Measurements from ENCODE around the gene GLRX2.
"Not testable (repeated sequence)": the region's sequence is repeated elsewhere in the genome, so short reads cannot be mapped to it uniquely, and the experiment has no call there.

Gene GLRX2

GRCh38 chr1:193118803-193119730 is 13.9 kb upstream of the GLRX2 start:
- no peak for ATAC-seq
- Mint-ChIP-seq H3K36me3 (ENCODE audit: low read depth) (peaks cover 2% of the 10 kb centered on the region), H3K9me3 (peaks cover 4% of the 10 kb centered on the region), H3K4me1 (peaks cover 29% of the 10 kb centered on the region), H3K27ac (no peak overlapping the region), H3K27me3 (peaks cover 2% of the 10 kb centered on the region), H3K4me3 (no peak overlapping the region)
- DNase-seq = no peak

GRCh38 chr1:193118194-193118593 is 13.0 kb upstream of the GLRX2 start:
- peaks cover 2% of the 10 kb centered on the region for H3K36me3 Mint-ChIP-seq (ENCODE audit: low read depth)
- no peak overlapping the region for H3K27ac Mint-ChIP-seq
- ATAC-seq = no peak
- H3K9me3 Mint-ChIP-seq = peaks cover 4% of the 10 kb centered on the region
- DNase-seq = no peak
- peaks cover 2% of the 10 kb centered on the region for H3K27me3 Mint-ChIP-seq
- no peak overlapping the region for H3K4me3 Mint-ChIP-seq
- H3K4me1 Mint-ChIP-seq = peaks cover 21% of the 10 kb centered on the region

GRCh38 chr1:193117167-193117566 is 12.0 kb upstream of the GLRX2 start:
- H3K4me1 Mint-ChIP-seq = peaks cover 15% of the 10 kb centered on the region
- H3K9me3 Mint-ChIP-seq; H3K27me3 Mint-ChIP-seq; H3K4me3 Mint-ChIP-seq; DNase-seq; H3K36me3 Mint-ChIP-seq (ENCODE audit: low read depth); ATAC-seq; H3K27ac Mint-ChIP-seq: not testable (repeated sequence)

- Mint-ChIP-seq H3K4me3 (no peak overlapping the region), H3K9me3 (peaks cover 4% of the 10 kb centered on the region), H3K27ac (no peak overlapping the region), H3K4me1 (peaks cover 7% of the 10 kb centered on the region), H3K27me3 (peaks cover 2% of the 10 kb centered on the region), H3K36me3 (ENCODE audit: low read depth) (no peaks in the 10 kb centered on the region)
- DNase-seq = no peak
- no peak for ATAC-seq
Observed at GRCh38 chr1:193115629-193116227, 10.5 kb upstream of the GLRX2 start.

- Mint-ChIP-seq H3K9me3 (no peaks in the 10 kb centered on the region), H3K4me1 (peaks cover 4% of the 10 kb centered on the region), H3K27ac (no peak overlapping the region), H3K36me3 (ENCODE audit: low read depth) (no peaks in the 10 kb centered on the region), H3K4me3 (no peak overlapping the region), H3K27me3 (peaks cover 2% of the 10 kb centered on the region)
- no peak for DNase-seq
- no peak for ATAC-seq
Observed at GRCh38 chr1:193114485-193115095, 9.4 kb upstream of the GLRX2 start.

- no peak overlapping the region for H3K27ac Mint-ChIP-seq
- DNase-seq (no peak), ATAC-seq (no peak)
- H3K9me3 Mint-ChIP-seq = no peaks in the 10 kb centered on the region
- peaks cover 4% of the 10 kb centered on the region for H3K4me1 Mint-ChIP-seq
- no peak overlapping the region for H3K4me3 Mint-ChIP-seq
- no peaks in the 10 kb centered on the region for H3K36me3 Mint-ChIP-seq (ENCODE audit: low read depth)
- peaks cover 2% of the 10 kb centered on the region for H3K27me3 Mint-ChIP-seq
Observed at GRCh38 chr1:193113992-193114332, 8.7 kb upstream of the GLRX2 start.

GRCh38 chr1:193113258-193113991 is 8.2 kb upstream of the GLRX2 start:
- H3K9me3 Mint-ChIP-seq = no peaks in the 10 kb centered on the region
- no peaks in the 10 kb centered on the region for H3K36me3 Mint-ChIP-seq (ENCODE audit: low read depth)
- H3K4me1 Mint-ChIP-seq = no peaks in the 10 kb centered on the region
- H3K27ac Mint-ChIP-seq = no peak overlapping the region
- ATAC-seq (no peak), DNase-seq (no peak)
- H3K27me3 Mint-ChIP-seq = no peaks in the 10 kb centered on the region
- H3K4me3 Mint-ChIP-seq = no peak overlapping the region

- ATAC-seq = no peak
- Mint-ChIP-seq H3K27me3 (no peaks in the 10 kb centered on the region), H3K36me3 (ENCODE audit: low read depth) (no peaks in the 10 kb centered on the region), H3K4me3 (no peak overlapping the region), H3K9me3 (no peaks in the 10 kb centered on the region), H3K27ac (no peak overlapping the region), H3K4me1 (no peaks in the 10 kb centered on the region)
- no peak for DNase-seq
Observed at GRCh38 chr1:193111641-193112090, 6.5 kb upstream of the GLRX2 start.

- no peak overlapping the region for H3K4me3 Mint-ChIP-seq
- H3K27me3 Mint-ChIP-seq = no peaks in the 10 kb centered on the region
- no peaks in the 10 kb centered on the region for H3K36me3 Mint-ChIP-seq (ENCODE audit: low read depth)
- DNase-seq (no peak), ATAC-seq (no peak)
- H3K9me3 Mint-ChIP-seq = no peaks in the 10 kb centered on the region
- H3K4me1 Mint-ChIP-seq = peaks cover under 1% of the 10 kb centered on the region
- H3K27ac Mint-ChIP-seq = no peak overlapping the region
Observed at GRCh38 chr1:193110864-193111263, 5.7 kb upstream of the GLRX2 start.

- H3K4me1 Mint-ChIP-seq = peaks cover 6% of the 10 kb centered on the region
- no peaks in the 10 kb centered on the region for H3K36me3 Mint-ChIP-seq (ENCODE audit: low read depth)
- H3K9me3 Mint-ChIP-seq = no peaks in the 10 kb centered on the region
- no peak for ATAC-seq
- no peak for DNase-seq
- H3K27me3 Mint-ChIP-seq = no peaks in the 10 kb centered on the region
- no peak overlapping the region for H3K27ac Mint-ChIP-seq
- no peak overlapping the region for H3K4me3 Mint-ChIP-seq
Observed at GRCh38 chr1:193110246-193110645, 5.0 kb upstream of the GLRX2 start.

GRCh38 chr1:193109619-193110018 is 4.4 kb upstream of the GLRX2 start:
- Mint-ChIP-seq H3K27ac (no peak overlapping the region), H3K36me3 (ENCODE audit: low read depth) (no peaks in the 10 kb centered on the region), H3K27me3 (no peaks in the 10 kb centered on the region), H3K4me1 (peaks cover 6% of the 10 kb centered on the region), H3K9me3 (no peaks in the 10 kb centered on the region), H3K4me3 (no peak overlapping the region)
- ATAC-seq (no peak), DNase-seq (no peak)

GRCh38 chr1:193108471-193108870 is 3.3 kb upstream of the GLRX2 start:
- Mint-ChIP-seq H3K9me3 (no peaks in the 10 kb centered on the region), H3K27ac (no peak overlapping the region), H3K4me1 (peaks cover 13% of the 10 kb centered on the region), H3K4me3 (no peak overlapping the region), H3K27me3 (no peaks in the 10 kb centered on the region), H3K36me3 (ENCODE audit: low read depth) (no peaks in the 10 kb centered on the region)
- DNase-seq = no peak
- no peak for ATAC-seq

- peak overlapping the region; percentile 91 for H3K4me3 Mint-ChIP-seq
Observed at GRCh38 chr1:193105821-193106177, 585 bp upstream of the GLRX2 start.

GRCh38 chr1:193104502-193104906 is 710 bp downstream of the GLRX2 start:
- H3K4me3 Mint-ChIP-seq = peak overlapping the region; percentile 91
- H3K4me1 Mint-ChIP-seq = peaks cover 18% of the 10 kb centered on the region
- peak overlapping the region; percentile 86 for H3K27ac Mint-ChIP-seq
- H3K36me3 Mint-ChIP-seq (ENCODE audit: low read depth) = peaks cover 6% of the 10 kb centered on the region
- DNase-seq = peak; percentile 34
- H3K27me3 Mint-ChIP-seq = no peaks in the 10 kb centered on the region
- no peaks in the 10 kb centered on the region for H3K9me3 Mint-ChIP-seq
- peak; percentile 29 for ATAC-seq

More at GRCh38 chr1:193105821-193106177, 585 bp upstream of the GLRX2 start:
- Mint-ChIP-seq H3K9me3 (no peaks in the 10 kb centered on the region), H3K27ac (peak overlapping the region; percentile 72), H3K4me1 (peaks cover 18% of the 10 kb centered on the region), H3K27me3 (no peaks in the 10 kb centered on the region), H3K36me3 (ENCODE audit: low read depth) (no peaks in the 10 kb centered on the region)
- no peak for DNase-seq
- no peak for ATAC-seq

Data from activated naive CD8-positive, alpha-beta T cell treated with anti-CD3 and anti-CD28 coated beads, Interleukin-2, amount 50 U/mL, for 24 hours (primary cell).